Fibroblast of pulmonary artery (primary cell): ENCODE data around the gene SRD5A2.

Experiments
- DNase-seq: peaks from one replicate; pipeline ENCODE4 v3.0.0-alpha.2; 2010; ENCODE audit warnings: low read depth
- H3K4me3 ChIP-seq: replicated peaks from 2 replicates; pipeline ENCODE4 v1.5.1; 2011; ENCODE audit warnings: low read depth, mild to moderate bottlenecking, control low read depth, low read length, moderate library complexity
- TF ChIP-seq, protein P1 (sequence below): IDR thresholded peaks from 2 replicates; pipeline ENCODE4 v1.5.1; 2011; ENCODE audit warnings: mild to moderate bottlenecking, control low read depth, low read length, inconsistent platforms; ENCODE audit errors: missing control alignments

Gene SRD5A2

DNA sequence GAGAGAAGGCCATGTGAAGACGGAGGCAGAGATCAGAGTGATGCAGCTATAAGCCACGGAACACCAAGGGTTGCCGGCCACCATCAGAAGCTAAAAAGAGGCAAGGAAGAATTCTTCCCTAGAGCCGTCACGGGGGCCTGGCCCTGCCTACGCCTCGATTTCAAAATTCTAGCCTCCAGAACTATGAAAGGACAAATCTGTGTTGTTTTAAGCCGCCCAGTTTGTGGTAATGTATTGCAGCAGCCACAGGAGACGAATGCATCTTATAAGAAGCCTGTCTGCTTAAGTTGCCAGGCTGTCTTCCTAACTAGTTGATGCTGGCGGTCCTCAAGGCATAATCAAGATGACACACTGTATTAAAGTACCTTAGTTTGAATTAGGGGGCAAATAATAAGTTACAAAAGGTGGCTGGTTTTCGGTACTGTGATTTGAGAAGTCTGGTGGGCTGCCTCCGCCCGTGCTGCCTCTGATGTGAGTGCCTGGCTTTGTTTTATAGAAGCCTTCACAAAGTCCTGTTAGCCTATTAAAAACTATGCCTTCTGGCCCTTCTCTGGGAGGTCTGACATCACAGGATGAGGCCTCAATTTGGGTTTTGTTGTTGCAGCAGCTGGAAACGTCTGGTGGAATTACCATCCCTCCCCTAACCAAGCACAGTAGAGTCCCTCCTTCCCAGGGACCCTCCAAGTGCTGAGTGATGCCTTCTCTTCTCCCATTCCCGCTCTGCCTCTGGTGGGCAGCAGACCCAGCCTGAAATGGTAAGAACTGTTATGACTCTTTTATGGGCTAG lies 53.6 kb downstream of the SRD5A2 start:
- H3K4me3 ChIP-seq = no peak overlapping the region
- TF ChIP-seq, protein P1, sequence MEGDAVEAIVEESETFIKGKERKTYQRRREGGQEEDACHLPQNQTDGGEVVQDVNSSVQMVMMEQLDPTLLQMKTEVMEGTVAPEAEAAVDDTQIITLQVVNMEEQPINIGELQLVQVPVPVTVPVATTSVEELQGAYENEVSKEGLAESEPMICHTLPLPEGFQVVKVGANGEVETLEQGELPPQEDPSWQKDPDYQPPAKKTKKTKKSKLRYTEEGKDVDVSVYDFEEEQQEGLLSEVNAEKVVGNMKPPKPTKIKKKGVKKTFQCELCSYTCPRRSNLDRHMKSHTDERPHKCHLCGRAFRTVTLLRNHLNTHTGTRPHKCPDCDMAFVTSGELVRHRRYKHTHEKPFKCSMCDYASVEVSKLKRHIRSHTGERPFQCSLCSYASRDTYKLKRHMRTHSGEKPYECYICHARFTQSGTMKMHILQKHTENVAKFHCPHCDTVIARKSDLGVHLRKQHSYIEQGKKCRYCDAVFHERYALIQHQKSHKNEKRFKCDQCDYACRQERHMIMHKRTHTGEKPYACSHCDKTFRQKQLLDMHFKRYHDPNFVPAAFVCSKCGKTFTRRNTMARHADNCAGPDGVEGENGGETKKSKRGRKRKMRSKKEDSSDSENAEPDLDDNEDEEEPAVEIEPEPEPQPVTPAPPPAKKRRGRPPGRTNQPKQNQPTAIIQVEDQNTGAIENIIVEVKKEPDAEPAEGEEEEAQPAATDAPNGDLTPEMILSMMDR = no peak
- no peak for DNase-seq

DNA sequence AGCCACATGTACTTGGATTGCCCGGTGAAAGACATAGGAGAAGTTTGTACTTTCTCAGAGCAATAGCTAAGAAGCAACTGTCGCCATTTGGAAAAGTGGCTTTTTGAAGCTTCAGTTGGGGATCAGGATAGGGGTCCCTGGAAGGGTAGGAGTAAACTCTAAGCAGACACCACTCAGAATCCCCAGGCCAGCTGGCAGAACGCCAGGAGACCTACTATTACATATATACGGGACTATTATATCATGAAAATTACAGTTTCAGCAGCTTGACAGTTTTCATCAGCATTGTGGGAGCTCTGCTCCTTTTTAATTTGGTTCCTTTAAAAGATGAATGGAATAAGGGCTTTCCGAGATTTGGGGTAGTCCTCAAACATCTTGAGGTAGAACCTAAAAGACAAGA lies 54.9 kb downstream of the SRD5A2 start:
- TF ChIP-seq, protein P1 = no peak
- H3K4me3 ChIP-seq = no peak overlapping the region
- no peak for DNase-seq

DNA sequence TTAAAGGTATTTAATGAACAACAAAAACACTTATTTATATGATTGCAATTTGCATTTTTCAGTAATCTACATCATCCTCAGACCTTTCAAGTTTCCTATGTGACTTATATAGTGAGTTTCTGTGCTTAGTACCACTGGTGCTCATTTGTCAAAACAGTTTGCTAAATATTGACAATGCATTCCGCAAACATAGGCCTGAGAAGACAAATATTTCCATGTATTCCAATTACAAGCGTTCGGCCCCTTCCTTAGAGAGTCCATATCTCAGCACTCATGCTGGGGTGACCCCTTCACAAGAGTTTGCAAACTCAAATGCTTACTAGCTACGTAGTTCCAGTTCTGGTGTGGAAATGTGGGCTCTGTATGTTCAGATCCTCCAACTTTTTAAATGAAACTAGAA lies 56.1 kb downstream of the SRD5A2 start:
- TF ChIP-seq, protein P1 = no peak
- DNase-seq = no peak
- no peak overlapping the region for H3K4me3 ChIP-seq

DNA sequence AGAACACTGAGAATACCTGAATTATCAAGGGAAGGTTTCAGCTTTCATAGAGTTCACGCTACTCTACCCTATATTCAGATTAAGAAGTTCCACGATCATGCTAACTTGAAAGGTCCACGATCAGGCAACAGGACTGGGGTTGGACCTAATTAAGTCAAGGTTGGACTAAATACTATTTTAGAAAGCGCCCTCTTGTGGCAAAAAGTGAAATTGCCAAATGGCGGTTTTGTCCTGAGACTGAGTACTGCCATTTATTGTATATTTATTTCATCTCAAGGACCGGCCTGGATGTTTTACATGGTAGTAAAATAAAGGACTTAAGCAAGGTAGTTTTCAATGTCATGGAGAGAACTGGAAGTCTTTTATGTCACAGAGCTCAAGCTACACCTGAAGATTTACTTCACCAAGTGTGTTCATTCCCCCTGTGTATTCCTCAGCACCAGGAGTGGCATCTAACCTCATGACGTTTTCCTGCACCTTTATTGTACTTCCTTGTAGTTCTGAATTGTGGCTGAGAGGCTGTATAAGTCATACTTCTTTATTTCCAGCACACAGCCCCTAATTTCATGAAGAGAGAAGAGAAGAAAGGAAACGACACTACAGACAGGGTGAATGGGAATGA lies 56.8 kb downstream of the SRD5A2 start:
- no peak overlapping the region for H3K4me3 ChIP-seq
- DNase-seq = peak; percentile 68
- TF ChIP-seq, protein P1 = peak; percentile 74

DNA sequence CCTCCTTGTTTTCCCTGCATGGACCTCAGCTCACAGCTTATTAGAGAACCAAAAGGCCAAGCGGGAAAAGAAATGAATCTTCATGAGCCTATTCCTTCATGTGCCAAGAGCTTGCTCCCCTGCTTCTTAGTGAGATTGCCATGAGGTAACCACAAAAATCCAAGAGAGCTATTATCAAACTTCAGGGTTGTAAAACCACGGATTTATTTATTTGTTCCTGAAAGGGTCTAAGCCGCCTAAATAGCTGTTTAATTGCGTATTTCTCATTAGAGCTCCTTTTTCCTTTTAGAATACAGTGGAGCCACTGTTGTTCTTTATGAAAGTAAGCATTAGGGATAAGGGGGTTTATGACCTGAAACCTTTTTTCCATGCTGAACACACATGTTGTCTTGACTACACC lies 58.0 kb downstream of the SRD5A2 start:
- no peak for DNase-seq
- no peak overlapping the region for H3K4me3 ChIP-seq
- TF ChIP-seq, protein P1 = no peak

DNA sequence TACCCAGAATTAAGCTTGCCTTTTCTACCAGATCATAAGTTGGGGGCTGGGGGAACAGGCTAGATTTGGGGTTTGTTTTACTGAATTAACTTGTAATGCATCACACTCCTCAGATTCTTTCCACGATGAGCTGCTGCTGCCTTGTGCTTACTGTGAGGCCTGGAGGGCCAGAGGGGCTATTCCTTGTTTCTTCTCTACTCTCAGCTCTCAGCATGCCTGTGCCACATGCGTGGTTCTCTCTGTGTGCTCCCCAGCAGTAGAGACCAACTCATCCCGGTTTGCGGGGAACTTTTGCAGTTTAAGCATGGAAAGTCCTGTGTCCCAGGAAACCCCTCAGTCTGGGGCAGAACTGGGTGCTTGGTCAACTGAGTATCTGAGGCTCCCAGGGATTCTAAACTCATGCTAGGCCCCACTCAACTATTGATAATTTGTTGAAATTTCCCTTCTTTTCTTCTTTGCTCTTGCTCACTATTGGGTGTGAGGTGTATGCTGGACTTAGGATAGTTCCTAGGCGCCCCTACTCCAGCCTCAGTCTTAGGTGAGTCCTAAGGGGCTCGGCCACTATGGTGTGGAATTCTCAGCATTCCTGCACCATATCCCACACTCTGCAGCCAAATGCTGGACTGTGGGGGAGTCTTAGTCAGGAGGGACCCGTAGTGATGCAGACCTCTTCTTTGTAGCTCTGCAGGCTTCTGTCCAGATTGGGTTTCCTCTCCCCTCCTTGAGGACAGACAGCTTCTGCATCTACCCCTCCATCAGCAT lies 63.1 kb downstream of the SRD5A2 start:
- H3K4me3 ChIP-seq = no peak overlapping the region
- DNase-seq = no peak
- TF ChIP-seq, protein P1 = no peak
